DND-41 (cell line): ENCODE data around the gene ZSWIM6.

ENCODE experiments used
- ATAC-seq: fragments of 200-7000 bp; cut with Tn5 transposase; 3 replicates; pipeline ENCODE4 v1.9.1; 2021; ENCODE audit warnings: low read depth; ENCODE audit not compliant: insufficient read depth
- DNase-seq: peaks from one replicate; pipeline ENCODE4 v3.0.0-alpha.2; 2020
- H2AFZ ChIP-seq: 2 replicates; pipeline ENCODE4 v1.6.0; 2012; ENCODE audit warnings: low read depth, low read length
- H3K27ac ChIP-seq: 2 replicates; pipeline ENCODE4 v1.5.1; 2012; ENCODE audit warnings: low read length, inconsistent platforms
- H3K27me3 ChIP-seq: fragments of 200-600 bp; sonication (generic); 2 replicates; pipeline ENCODE4 v1.6.0; 2012; ENCODE audit warnings: low read length, mild to moderate bottlenecking, inconsistent platforms; ENCODE audit not compliant: insufficient read depth, poor library complexity
- H3K36me3 ChIP-seq: 2 replicates; pipeline ENCODE4 v1.5.1; 2012; ENCODE audit warnings: low read length, inconsistent platforms; ENCODE audit not compliant: insufficient read depth
- H3K4me1 ChIP-seq: 2 replicates; pipeline ENCODE4 v1.5.1; 2012; ENCODE audit warnings: mild to moderate bottlenecking, low read length; ENCODE audit not compliant: insufficient read depth
- H3K4me2 ChIP-seq: 2 replicates; pipeline ENCODE4 v1.6.0; 2012; ENCODE audit warnings: mild to moderate bottlenecking, moderate library complexity, low read length, inconsistent platforms; ENCODE audit not compliant: insufficient read depth
- H3K4me3 ChIP-seq, 2 experiments: fragments of 200-600 bp in 1 of 2; shearing (Covaris generic) in 1 of 2; 2 replicates each; pipeline ENCODE4 v1.5.1; 2012 to 2016; ENCODE audit warnings: inconsistent platforms in 2 of 2, low read length in 2 of 2, mild to moderate bottlenecking in 2 of 2, low read depth in 1 of 2, moderate library complexity in 1 of 2
- H3K79me2 ChIP-seq: 2 replicates; pipeline ENCODE4 v1.6.0; 2012; ENCODE audit warnings: low read length, inconsistent platforms; ENCODE audit not compliant: insufficient read depth
- H3K9ac ChIP-seq: 2 replicates; pipeline ENCODE4 v1.6.0; 2012; ENCODE audit warnings: low read depth, mild to moderate bottlenecking, inconsistent platforms, low read length, moderate library complexity
- H3K9me3 ChIP-seq: 2 replicates; pipeline ENCODE4 v1.5.1; 2012; ENCODE audit warnings: low read length, moderate library complexity, mild to moderate bottlenecking, inconsistent platforms; ENCODE audit not compliant: insufficient read depth, severe bottlenecking
- H4K20me1 ChIP-seq: 2 replicates; pipeline ENCODE4 v1.6.0; 2012; ENCODE audit warnings: low read length; ENCODE audit not compliant: insufficient read depth
- CTCF ChIP-seq: IDR thresholded peaks from 2 replicates; pipeline ENCODE4 v1.5.1; 2012; ENCODE audit warnings: borderline replicate concordance, low read length, moderate library complexity, mild to moderate bottlenecking; ENCODE audit not compliant: poor library complexity, severe bottlenecking; ENCODE audit errors: extremely low read depth
- EZH2 ChIP-seq: IDR thresholded peaks from 3 replicates; pipeline ENCODE4 v1.6.1; 2012; ENCODE audit warnings: borderline replicate concordance, low read depth, mild to moderate bottlenecking, moderate library complexity, low read length, inconsistent platforms; ENCODE audit not compliant: severe bottlenecking

Gene ZSWIM6

GRCh38 chr5:61498121-61498520, 166.1 kb downstream of the ZSWIM6 start:
- H3K4me2 ChIP-seq: no peak overlapping the region
- H4K20me1 ChIP-seq: no peaks in the 10 kb centered on the region
- H3K9ac ChIP-seq: no peak overlapping the region
- H3K4me1 ChIP-seq: no peaks in the 10 kb centered on the region
- no peaks in the 10 kb centered on the region for H3K9me3 ChIP-seq
- ATAC-seq (no peak), DNase-seq (no peak)
- no peak overlapping the region for H3K4me3 ChIP-seq
- no peaks in the 10 kb centered on the region for H3K36me3 ChIP-seq
- TF ChIP-seq EZH2: no peak
- TF ChIP-seq CTCF: no peak
- no peak overlapping the region for H3K27ac ChIP-seq
- H3K27me3 ChIP-seq: no peaks in the 10 kb centered on the region
- H3K79me2 ChIP-seq: no peaks in the 10 kb centered on the region
- H2AFZ ChIP-seq: no peak overlapping the region

DNA sequence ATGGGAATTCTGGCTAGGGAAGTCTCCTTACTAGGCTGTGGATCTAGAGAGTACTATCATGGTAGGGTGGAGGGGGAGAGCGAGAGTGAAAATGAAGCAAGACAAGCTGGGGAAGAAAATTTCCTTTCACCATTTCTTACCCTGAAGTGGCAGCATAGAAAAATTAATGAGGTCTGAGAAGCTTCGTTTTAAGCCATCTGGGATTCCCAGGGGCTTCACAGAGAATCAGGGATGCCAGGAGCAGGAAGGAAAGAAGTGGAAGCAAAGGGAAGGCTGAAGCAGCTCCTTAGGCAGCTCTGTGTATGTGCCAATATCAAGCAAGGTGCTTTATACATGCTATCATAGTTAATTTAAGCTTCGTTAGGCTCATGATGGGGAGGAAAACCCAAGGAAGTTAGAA, 169.9 kb downstream of the ZSWIM6 start:
- Histone ChIP-seq H3K4me2 (no peak overlapping the region), H2AFZ (no peak overlapping the region), H3K4me1 (no peaks in the 10 kb centered on the region), H3K9ac (no peak overlapping the region), H3K36me3 (no peaks in the 10 kb centered on the region), H3K27ac (no peak overlapping the region), H3K4me3 (no peak overlapping the region), H4K20me1 (no peaks in the 10 kb centered on the region), H3K27me3 (no peaks in the 10 kb centered on the region), H3K79me2 (no peaks in the 10 kb centered on the region), H3K9me3 (no peaks in the 10 kb centered on the region)
- no peak for DNase-seq
- no peak for ATAC-seq
- TF ChIP-seq EZH2 (no peak), CTCF (no peak)

DNA sequence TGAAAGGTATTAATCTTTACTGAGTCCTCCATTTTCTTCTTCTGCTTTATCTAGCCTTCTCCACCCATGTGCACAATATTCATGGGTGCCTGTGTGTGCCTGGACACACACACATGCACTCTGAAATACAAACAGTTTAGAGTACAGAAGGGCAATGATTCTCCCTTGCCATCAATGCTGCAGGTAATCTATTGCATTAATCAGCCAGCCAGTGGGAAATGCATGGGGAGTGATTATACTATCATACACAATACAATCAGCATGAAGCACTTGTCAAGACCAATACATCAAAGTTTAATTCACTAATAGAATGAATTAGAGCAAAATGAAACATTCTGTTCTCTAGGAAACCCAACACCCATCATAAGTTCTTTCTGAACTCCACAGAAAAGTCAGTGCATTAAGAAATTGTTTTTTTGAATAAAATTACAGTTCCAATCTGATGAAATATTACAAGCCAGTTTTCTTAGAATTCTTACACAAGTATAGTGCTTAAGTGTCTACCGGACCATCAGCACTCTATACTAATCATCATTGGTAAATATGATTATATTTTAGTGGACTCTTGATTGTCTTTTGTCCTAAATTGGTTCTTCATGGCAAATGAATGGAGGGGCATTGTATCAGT, 172.2 kb downstream of the ZSWIM6 start:
- DNase-seq: no peak
- Histone ChIP-seq H3K9ac (no peak overlapping the region), H3K4me1 (no peaks in the 10 kb centered on the region), H3K27ac (no peak overlapping the region), H2AFZ (no peak overlapping the region), H3K27me3 (no peaks in the 10 kb centered on the region), H3K4me2 (no peak overlapping the region), H3K79me2 (no peaks in the 10 kb centered on the region), H3K9me3 (no peaks in the 10 kb centered on the region), H3K36me3 (no peaks in the 10 kb centered on the region), H3K4me3 (no peak overlapping the region), H4K20me1 (no peaks in the 10 kb centered on the region)
- ATAC-seq: no peak
- TF ChIP-seq EZH2: no peak
- no peak for TF ChIP-seq CTCF
